Naive thymus-derived CD4-positive, alpha-beta T cell (primary cell): ENCODE measurements around the gene SHMT1. TPM values are rescaled to one million over a fixed set of nuclear protein-coding genes. Genes with fewer than 3 reads are reported as not detected.
"Not testable (repeated sequence)": the region's sequence is repeated elsewhere in the genome, so short reads cannot be mapped to it uniquely, and the experiment has no call there.

ENCODE experiments used
- ATAC-seq: fragments of 150-1000 bp; cut with Tn5 transposase; 2 replicates; pipeline ENCODE4 v1.10.0; 2021; ENCODE audit warnings: mild to moderate bottlenecking, moderate library complexity
- CTCF ChIA-PET: fragments of 350-600 bp; sonication (Branson Sonifier 250); formaldehyde crosslinking; loops from one replicate; lab custom pipeline; 2021; ENCODE audit warnings: antibody characterized with exemption; lab: Charles Lee
- POLR2A ChIA-PET: fragments of 350-600 bp; sonication (Branson Sonifier 250); formaldehyde crosslinking; loops from one replicate; lab custom pipeline; 2021; ENCODE audit warnings: antibody characterized with exemption, inconsistent platforms; lab: Charles Lee
- DNase-seq, 9 donors: peaks; one replicate each; pipeline versions ENCODE4 v3.0.0 to v3.0.0-alpha.2; 2020 to 2022; ENCODE audit warnings: mixed read lengths in 1 of 9
- H3K27ac ChIP-seq: one replicate; pipeline ENCODE4 v1.7.0; 2013; ENCODE audit warnings: mild to moderate bottlenecking, low read depth, low read length, moderate library complexity
- H3K27me3 ChIP-seq, 2 donors: one replicate each; pipeline ENCODE4 v1.7.0; 2013; ENCODE audit warnings: low read length in 2 of 2, mild to moderate bottlenecking in 2 of 2, moderate library complexity in 2 of 2; ENCODE audit not compliant: control insufficient read depth in 2 of 2, insufficient read depth in 2 of 2
- H3K36me3 ChIP-seq, 3 experiments: 1 replicate in 2 of 3; 2 replicates in 1 of 3; pipeline ENCODE4 v1.7.0; 2013; ENCODE audit warnings: low read length in 3 of 3, mild to moderate bottlenecking in 3 of 3, moderate library complexity in 1 of 3; ENCODE audit not compliant: insufficient read depth in 3 of 3, control insufficient read depth in 2 of 3
- H3K4me1 ChIP-seq, 2 donors: one replicate each; pipeline ENCODE4 v1.7.0; 2013; ENCODE audit warnings: low read length in 2 of 2, mild to moderate bottlenecking in 2 of 2, moderate library complexity in 1 of 2; ENCODE audit not compliant: control insufficient read depth in 2 of 2, insufficient read depth in 2 of 2
- H3K4me3 ChIP-seq: 2 replicates; pipeline ENCODE4 v1.7.0; 2013; ENCODE audit warnings: mild to moderate bottlenecking, low read length
- H3K9me3 ChIP-seq, 3 experiments: 1 replicate in 2 of 3; 2 replicates in 1 of 3; pipeline ENCODE4 v1.7.0; 2013; ENCODE audit warnings: low read length in 3 of 3; ENCODE audit not compliant: control insufficient read depth in 2 of 3
- H3K27ac Mint-ChIP-seq, 9 donors: one replicate each; pipeline ENCODE4 v1.8.0; 2020 to 2022; ENCODE audit warnings: mixed read lengths in 9 of 9, mild to moderate bottlenecking in 8 of 9, moderate library complexity in 5 of 9, inconsistent platforms in 2 of 9
- H3K27me3 Mint-ChIP-seq, 5 donors: one replicate each; pipeline ENCODE4 v1.8.0; 2021 to 2022; ENCODE audit warnings: mixed read lengths in 5 of 5, mild to moderate bottlenecking in 1 of 5
- H3K36me3 Mint-ChIP-seq, 5 donors: one replicate each; pipeline ENCODE4 v1.8.0; 2020 to 2022; ENCODE audit warnings: mixed read lengths in 5 of 5, mild to moderate bottlenecking in 3 of 5, inconsistent platforms in 1 of 5
- H3K4me1 Mint-ChIP-seq, 7 donors: one replicate each; pipeline ENCODE4 v1.8.0; 2020 to 2022; ENCODE audit warnings: mixed read lengths in 7 of 7, mild to moderate bottlenecking in 3 of 7, inconsistent platforms in 1 of 7
- H3K4me3 Mint-ChIP-seq, 10 donors: one replicate each; pipeline ENCODE4 v1.8.0; 2020 to 2022; ENCODE audit warnings: mild to moderate bottlenecking in 10 of 10, mixed read lengths in 10 of 10, moderate library complexity in 6 of 10, inconsistent platforms in 2 of 10
- H3K9me3 Mint-ChIP-seq, 11 donors: one replicate each; pipeline ENCODE4 v1.8.0; 2020 to 2022; ENCODE audit warnings: mixed read lengths in 11 of 11, mild to moderate bottlenecking in 4 of 11, inconsistent platforms in 1 of 11, moderate library complexity in 1 of 11
- intact Hi-C, 2 donors: fragments of 100-400 bp; cut with micrococcal nuclease; formaldehyde crosslinking; loops; one replicate each; pipeline ENCODE4 v1.15.1; 2023
- polyA plus RNA-seq, 2 donors: library from polyadenylated mRNA; unstranded; fragments of 300-500 nt; fragmentation: Illumina TruSeq; gene quantifications; one replicate each; pipeline ENCODE4 v1.2.3, GENCODE V29; 2021
- total RNA-seq, 6 experiments: library from RNA in 5 of 6; stranded (reverse) in 5 of 6; gene quantifications; 1 replicate in 5 of 6; 2 replicates in 1 of 6; pipeline ENCODE4 v1.2.3 and lab custom pipeline; 2021 to 2026

The SHMT1 gene
- 10 to 100 TPM in 4 of 5 experiments, 1 to 10 TPM in 1; 7.5 to 44.0 (median 14.7) TPM for total RNA-seq
- 10 to 100 TPM; 24.8 to 25.8 TPM for polyA plus RNA-seq
- 8.3 reads per million, percentile 32 among the genes with 10 or more reads in this experiment for total RNA-seq (lab: John Stamatoyannopoulos, UW)

DNA sequence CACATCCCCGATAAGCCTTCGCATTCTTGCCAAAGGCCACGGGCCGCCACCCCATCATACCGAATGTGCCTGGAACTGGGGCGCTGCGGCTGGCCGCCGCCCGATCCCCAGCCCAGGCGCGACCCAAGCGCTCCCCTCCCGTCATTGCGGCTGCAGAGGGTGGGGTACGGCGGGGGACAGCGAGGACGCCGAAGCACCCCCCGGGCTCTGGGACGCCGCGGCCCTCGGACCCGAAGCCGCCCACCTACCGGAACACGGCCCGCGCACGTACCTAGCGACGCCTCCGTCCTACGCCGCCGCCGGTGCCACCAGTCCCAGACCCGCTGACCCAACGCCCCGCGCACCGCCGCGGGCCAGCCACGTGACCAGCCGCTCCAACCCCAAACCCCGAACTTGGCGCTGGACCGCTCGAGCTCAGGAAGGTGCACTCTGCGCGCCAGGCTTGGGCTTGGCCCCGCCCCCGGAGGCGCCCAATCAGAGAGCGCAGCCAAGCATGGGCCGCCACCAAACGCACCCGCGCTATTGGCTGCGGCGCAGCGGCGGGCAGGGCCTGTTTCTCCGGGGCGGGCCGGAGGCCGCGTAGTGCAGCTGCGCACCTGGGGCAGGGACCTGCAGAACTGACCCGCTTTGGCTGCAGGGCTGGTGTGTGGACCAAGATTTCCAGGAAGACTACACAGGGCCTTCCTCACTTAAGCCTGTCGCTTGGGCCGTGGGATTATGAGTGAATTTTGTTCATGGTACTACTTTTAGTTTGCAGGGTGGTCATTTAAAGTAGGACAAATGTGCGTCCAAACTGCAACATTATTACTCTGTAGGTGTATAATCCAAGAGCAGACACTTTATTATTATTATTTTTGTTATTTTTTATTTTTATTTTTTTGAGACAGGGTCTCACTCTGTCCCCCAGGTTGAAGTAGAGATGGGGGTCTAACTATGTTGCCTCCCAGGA, at the start of gene SHMT1:
SHMT1 (minus strand) TSS at position 450 of the 949 bp plus-strand sequence. CDS start 7,569 bp downstream, outside the sequence.
- DNase-seq (peak; percentile 83 to 95 (median 88)), ATAC-seq (peak; percentile 100)
- Histone ChIP-seq H3K4me3 (peak within 1 kb of the TSS; percentile 83), H3K27ac (peak within 1 kb of the TSS; percentile 65), H3K9me3 (no peaks in the 10 kb centered on the region), H3K27me3 (no peaks in the 10 kb centered on the region), H3K4me1 (peaks cover 8 to 9% of the 10 kb centered on the region in 2 donors), H3K36me3 (no peaks in the 10 kb centered on the region)
- Mint-ChIP-seq H3K36me3 (no peaks in the 10 kb centered on the region), H3K4me1 (peaks cover 10 to 27% (median 18%) of the 10 kb centered on the region in 7 donors), H3K9me3 (peaks cover 0 to 2% (median 0%) of the 10 kb centered on the region in 11 donors), H3K4me3 (peak within 1 kb of the TSS; percentile 85 to 96 (median 92)), H3K27me3 (peaks cover 0 to 1% (median 0%) of the 10 kb centered on the region in 5 donors), H3K27ac (peak within 1 kb of the TSS; percentile 44 to 87 (median 81))
- ChIA-PET CTCF (interaction anchor here (1.1 kb wide), 1 partner anchor 48 kb away, joined by 4 read pairs; the partner anchor contains the start of genes SMCR8 and TOP3A), POLR2A (interaction anchor here (0.6 to 1.3 kb wide), 4 partner anchors 15 to 49 kb away, joined by 3 to 5 read pairs (median 3); partner anchors contain the start of genes SMCR8 and TOP3A)
- intact Hi-C loops, result loop anchor here (2.0 to 5.0 kb wide), 3 partner anchors 46 to 103 kb away; partner anchors contain the start of genes SMCR8 (in 2 of the 2), MIEF2 (in 1 of the 2) and TOP3A (in 1 of the 2)

DNA sequence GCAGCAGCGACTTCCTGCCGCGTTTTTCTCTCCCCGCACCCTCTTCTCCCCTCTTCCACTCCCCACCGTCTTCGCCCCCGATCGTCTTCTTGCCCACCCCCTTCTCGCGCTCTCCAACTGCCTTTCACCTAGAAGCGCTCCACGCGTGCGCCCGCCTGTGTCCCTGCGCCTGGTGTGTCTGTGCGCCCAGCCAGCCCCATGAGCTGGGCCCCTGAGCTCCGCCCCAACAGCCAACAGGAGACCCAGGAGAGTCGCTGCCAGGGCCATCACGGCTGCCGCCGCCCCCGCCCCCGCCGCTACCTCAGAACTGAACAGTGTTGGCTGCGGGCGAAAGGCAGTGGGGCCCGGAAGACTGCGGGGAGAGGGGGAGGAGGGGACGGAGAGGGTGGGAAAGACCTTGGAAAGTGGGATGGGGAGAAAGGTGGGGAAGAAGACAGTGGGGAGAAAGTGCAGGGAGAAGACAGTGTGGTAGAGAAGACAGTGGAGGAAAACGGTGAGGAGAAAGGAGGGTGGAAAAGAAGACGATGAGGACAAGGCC, 48.7 kb upstream of the SHMT1 start:
- Mint-ChIP-seq H3K4me1 (peaks cover 13 to 34% (median 27%) of the 10 kb centered on the region in 7 donors), H3K27ac (peak overlapping the region in 2 of 9 donors; percentile 93 to 94), H3K4me3 (peak overlapping the region in 2 of 10 donors; percentile 92 to 100)
- DNase-seq, H3K9me3 Mint-ChIP-seq, CTCF ChIA-PET, H3K36me3 ChIP-seq, H3K27me3 ChIP-seq, H3K36me3 Mint-ChIP-seq, intact Hi-C loops, POLR2A ChIA-PET, H3K9me3 ChIP-seq, H3K4me1 ChIP-seq, H3K27me3 Mint-ChIP-seq: not testable (repeated sequence)
- peak; percentile 97 for ATAC-seq
- peak overlapping the region; percentile 61 for H3K27ac ChIP-seq
- peak overlapping the region; percentile 71 for H3K4me3 ChIP-seq

DNA sequence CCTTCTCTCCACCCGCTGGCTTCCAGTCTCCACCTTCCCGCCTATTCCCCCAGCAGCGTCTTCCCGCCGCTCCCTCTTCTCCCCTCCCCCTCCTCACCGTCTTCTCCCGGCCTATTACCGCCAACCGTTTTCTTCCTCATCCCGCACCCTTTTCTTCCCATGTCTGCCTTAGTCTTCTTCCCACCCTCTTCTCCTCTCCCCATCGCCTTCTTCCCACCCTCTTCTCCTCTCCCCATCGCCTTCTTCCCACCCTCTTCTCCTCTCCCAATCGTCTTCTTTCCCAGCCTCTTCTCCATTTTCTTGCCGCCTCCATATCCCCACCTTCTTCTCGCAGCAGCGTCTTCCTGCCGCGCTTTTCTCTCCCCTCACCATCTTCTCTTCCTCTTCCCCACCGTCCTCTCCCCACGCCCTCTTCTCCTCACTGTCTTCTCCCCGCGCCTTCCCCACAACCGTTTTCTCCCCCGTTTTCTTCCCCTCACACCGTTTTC, 48.1 kb upstream of the SHMT1 start:
- H3K27me3 ChIP-seq, H3K27me3 Mint-ChIP-seq, H3K36me3 ChIP-seq, POLR2A ChIA-PET, H3K4me1 ChIP-seq, CTCF ChIA-PET, H3K9me3 ChIP-seq, H3K36me3 Mint-ChIP-seq, intact Hi-C loops, H3K9me3 Mint-ChIP-seq: not testable (repeated sequence)
- ATAC-seq (peak; percentile 39), DNase-seq (peak in 7 of 9 donors; percentile 25 to 33 (median 27))
- Mint-ChIP-seq H3K27ac (peak overlapping the region; percentile 79 to 95 (median 92)), H3K4me3 (peak overlapping the region; percentile 87 to 100 (median 93)), H3K4me1 (peaks cover 13 to 34% (median 27%) of the 10 kb centered on the region in 7 donors)
- Histone ChIP-seq H3K4me3 (peak overlapping the region; percentile 71), H3K27ac (peak overlapping the region; percentile 61)

DNA sequence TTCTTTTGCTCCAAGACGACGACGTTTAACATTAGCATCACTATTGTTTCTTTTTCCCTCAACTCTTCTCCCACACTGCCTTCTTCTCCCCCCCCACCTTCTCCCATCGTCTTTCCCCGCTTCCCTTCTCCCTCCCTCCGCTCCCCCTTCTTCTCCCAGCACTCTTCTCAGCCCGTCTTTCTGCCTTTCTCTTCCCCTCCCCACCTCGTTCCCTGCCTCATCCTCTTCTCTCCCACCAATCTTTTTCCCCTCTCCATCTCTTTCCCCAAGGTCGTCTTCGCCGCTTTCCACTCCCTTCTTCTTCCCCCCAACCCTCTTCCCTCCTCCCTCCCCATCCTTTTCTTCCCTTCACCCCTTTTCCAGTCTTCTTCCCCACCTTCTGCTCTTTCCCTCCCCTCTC, 47.4 kb upstream of the SHMT1 start:
- ATAC-seq, H3K36me3 ChIP-seq, CTCF ChIA-PET, POLR2A ChIA-PET, H3K27me3 Mint-ChIP-seq, intact Hi-C loops, H3K4me3 ChIP-seq, H3K9me3 Mint-ChIP-seq, H3K9me3 ChIP-seq, H3K27me3 ChIP-seq, DNase-seq, H3K36me3 Mint-ChIP-seq, H3K4me1 ChIP-seq: not testable (repeated sequence)
- peak overlapping the region; percentile 79 to 100 (median 91) for H3K4me3 Mint-ChIP-seq
- peaks cover 13 to 34% (median 27%) of the 10 kb centered on the region in 7 donors for H3K4me1 Mint-ChIP-seq
- H3K27ac Mint-ChIP-seq, result peak overlapping the region in 8 of 9 donors; percentile 56 to 94 (median 74)
- peak overlapping the region; percentile 14 for H3K27ac ChIP-seq

DNA sequence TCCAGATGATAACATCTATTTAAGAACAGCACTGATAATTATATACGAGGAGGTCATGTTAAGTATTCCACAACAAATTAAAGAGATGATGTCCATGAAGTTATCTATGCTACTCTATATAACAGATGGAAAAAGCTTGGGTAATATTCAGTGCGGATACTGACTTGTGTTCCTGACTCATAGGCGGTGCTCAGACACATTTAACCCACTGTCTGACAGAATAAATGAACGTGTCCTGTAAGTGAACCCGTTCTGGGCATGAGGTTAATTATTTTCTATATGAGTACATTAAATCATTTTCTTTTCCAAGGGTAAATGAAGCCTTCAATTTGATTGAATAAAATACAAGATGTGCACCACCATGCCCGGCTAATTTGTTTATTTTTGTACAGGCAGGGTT, 46.0 kb upstream of the SHMT1 start:
- H3K27ac Mint-ChIP-seq, result peak overlapping the region in 7 of 9 donors; percentile 6 to 79 (median 21)
- H3K27ac ChIP-seq, DNase-seq, H3K27me3 Mint-ChIP-seq, H3K27me3 ChIP-seq, H3K36me3 ChIP-seq, H3K9me3 ChIP-seq, CTCF ChIA-PET, intact Hi-C loops, H3K9me3 Mint-ChIP-seq, POLR2A ChIA-PET, ATAC-seq, H3K4me1 ChIP-seq, H3K4me3 ChIP-seq, H3K36me3 Mint-ChIP-seq: not testable (repeated sequence)
- H3K4me3 Mint-ChIP-seq, result peak overlapping the region in 4 of 10 donors; percentile 2 to 47 (median 18)
- peaks cover 13 to 34% (median 27%) of the 10 kb centered on the region in 7 donors for H3K4me1 Mint-ChIP-seq

DNA sequence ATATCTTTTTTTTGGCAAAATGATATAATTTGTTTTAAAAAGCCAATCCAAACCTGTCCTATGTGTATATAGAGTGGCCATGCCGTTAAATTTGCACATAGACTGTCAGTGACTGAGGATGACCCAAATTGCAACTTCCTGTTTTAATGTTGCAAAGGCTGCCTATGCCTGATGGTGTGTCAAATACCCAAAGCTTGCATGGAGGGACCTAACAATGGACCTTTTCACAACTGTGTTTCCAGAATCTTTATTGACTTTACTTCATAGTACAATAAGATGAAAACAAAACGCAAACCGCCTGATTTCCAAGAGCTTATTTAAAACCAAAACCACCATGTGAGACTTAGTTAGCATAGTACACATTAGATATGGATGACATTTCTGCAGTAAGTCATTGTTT, 45.6 kb upstream of the SHMT1 start:
- H3K4me3 ChIP-seq, POLR2A ChIA-PET, H3K27ac ChIP-seq, ATAC-seq, H3K9me3 Mint-ChIP-seq, H3K36me3 ChIP-seq, H3K27me3 Mint-ChIP-seq, H3K4me1 ChIP-seq, DNase-seq, H3K9me3 ChIP-seq, intact Hi-C loops, CTCF ChIA-PET, H3K36me3 Mint-ChIP-seq, H3K27me3 ChIP-seq: not testable (repeated sequence)
- peak overlapping the region in 8 of 9 donors; percentile 6 to 57 (median 26) for H3K27ac Mint-ChIP-seq
- peaks cover 13 to 34% (median 27%) of the 10 kb centered on the region in 7 donors for H3K4me1 Mint-ChIP-seq
- H3K4me3 Mint-ChIP-seq, result peak overlapping the region in 4 of 10 donors; percentile 2 to 30 (median 4)
